B cell (primary cell): ENCODE results near the gene PLEKHH2.

Experiments used
- CTCF ChIP-seq: fragments of 200-600 bp; IDR thresholded peaks from one replicate; pipeline ENCODE4 v1.8.0; 2022; ENCODE audit warnings: antibody characterized with exemption, mild to moderate bottlenecking
- EZH2 ChIP-seq: IDR thresholded peaks from 2 replicates; pipeline ENCODE4 v1.6.1; 2012; ENCODE audit warnings: borderline replicate concordance, low read depth, mild to moderate bottlenecking, moderate library complexity, low read length; ENCODE audit not compliant: insufficient read depth, poor library complexity, severe bottlenecking

GRCh38 chr2:43763091-43763490 is 126.0 kb downstream of the PLEKHH2 start:
- TF ChIP-seq CTCF, result no peak
- TF ChIP-seq EZH2, result no peak
